Measurements from ENCODE around the gene ATG9A.
"Not testable (repeated sequence)": the region's sequence is repeated elsewhere in the genome, so short reads cannot be mapped to it uniquely, and the experiment has no call there.

Gene ATG9A

DNA sequence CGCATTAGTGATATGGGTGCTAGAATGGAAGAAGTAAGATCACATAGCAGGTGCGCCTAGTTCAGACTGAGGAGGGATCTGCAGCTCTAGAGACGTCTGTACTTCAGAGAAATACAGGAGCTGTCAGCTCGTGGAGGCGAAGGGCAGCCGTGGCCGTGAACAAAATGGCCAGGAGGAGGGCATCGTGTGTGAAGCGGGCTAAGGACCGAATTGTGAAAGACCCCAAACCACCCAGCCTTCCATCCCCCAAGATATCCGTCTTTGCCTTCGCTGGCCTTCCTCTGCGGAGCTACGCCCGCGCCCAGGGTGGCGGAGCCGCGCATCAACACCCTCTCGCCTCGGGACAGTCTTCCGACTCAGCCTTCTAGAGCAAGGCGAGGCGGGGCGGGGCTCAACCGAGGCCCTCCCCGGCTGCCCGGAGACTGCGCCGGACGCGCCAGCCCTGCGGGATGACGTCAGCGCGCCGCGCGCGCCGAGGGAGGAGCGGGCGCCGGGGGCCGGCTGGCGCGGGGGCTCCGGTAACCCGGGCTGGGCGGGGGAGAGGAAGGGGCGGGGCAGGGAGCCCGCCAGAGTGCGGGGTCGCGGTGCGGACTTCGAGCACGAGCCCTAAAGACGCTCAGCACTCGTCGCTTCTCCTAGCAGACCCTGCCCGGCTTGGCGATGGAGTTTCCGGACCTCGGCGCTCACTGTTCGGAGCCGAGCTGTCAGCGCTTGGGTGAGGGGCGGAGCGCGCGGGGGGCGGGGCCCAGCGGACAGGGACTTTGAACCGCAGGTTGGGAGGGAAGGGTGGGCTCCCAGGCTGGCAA lies 22.9 kb downstream of the ATG9A start, which contains the start of gene ZFAND2B:
ZFAND2B (plus strand) TSS at position 455 of the 806 bp plus-strand sequence; CDS start at position 661, 206 bp downstream.
- DNase-seq (ENCODE audit: low read depth): peak; percentile 85

DNA sequence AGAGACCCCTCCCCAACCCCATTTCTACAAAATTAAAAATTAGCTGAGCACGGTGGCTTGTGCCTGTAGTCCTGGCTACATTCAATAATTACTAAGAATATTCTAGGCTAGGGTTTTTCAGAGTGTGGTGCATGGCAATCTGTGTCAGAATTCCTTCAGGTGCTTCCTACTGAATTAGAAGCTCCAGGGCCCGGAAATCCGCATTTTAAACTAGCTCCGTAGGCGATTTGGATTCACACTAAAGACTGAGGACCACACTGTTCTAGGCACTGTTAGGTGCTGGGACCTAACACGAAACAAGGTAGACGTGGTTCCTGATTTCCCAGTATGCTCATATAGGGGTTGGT lies 23.5 kb downstream of the ATG9A start:
- no peak for DNase-seq (ENCODE audit: low read depth)

GRCh38 chr2:219205165-219205538 lies 24.3 kb downstream of the ATG9A start:
- DNase-seq (ENCODE audit: low read depth): no peak

DNA sequence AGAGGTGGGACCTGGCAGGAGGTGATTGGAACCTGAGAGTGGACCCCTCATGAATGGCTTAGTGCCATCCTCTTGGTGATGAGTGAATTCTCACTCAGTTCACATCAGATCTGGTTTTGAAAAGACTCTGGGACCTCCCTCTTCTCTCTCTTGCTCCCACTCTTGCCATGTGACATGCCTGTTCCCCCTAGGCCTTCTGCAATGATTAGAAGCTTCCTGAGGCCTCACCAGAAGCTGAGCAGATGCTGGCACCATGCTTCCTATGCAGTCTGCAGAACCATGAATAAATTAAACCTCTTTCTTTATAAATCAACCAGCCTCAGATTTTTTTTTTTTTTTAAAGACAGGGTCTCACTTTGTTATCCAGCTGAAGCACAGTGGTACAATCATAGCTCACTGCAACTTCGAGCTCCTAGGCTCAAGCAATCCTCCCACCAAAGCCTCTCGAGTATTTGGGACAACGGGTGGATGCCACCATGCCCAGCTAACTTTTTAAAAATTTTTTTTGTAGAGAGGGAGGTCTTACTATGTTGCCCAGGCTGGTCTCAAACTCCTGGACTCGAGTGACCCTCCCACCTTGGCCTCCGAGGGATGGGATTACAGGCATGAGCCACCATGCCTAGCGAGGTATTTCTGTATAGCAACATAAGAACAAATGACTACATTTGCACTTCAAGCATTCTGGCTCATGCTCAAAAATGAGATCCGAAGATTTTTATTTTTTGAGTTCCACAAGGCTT lies 24.8 kb downstream of the ATG9A start:
- DNase-seq (ENCODE audit: low read depth): no peak

GRCh38 chr2:219201331-219201730 lies 28.1 kb downstream of the ATG9A start:
- not testable (repeated sequence) for DNase-seq (ENCODE audit: low read depth)

DNA sequence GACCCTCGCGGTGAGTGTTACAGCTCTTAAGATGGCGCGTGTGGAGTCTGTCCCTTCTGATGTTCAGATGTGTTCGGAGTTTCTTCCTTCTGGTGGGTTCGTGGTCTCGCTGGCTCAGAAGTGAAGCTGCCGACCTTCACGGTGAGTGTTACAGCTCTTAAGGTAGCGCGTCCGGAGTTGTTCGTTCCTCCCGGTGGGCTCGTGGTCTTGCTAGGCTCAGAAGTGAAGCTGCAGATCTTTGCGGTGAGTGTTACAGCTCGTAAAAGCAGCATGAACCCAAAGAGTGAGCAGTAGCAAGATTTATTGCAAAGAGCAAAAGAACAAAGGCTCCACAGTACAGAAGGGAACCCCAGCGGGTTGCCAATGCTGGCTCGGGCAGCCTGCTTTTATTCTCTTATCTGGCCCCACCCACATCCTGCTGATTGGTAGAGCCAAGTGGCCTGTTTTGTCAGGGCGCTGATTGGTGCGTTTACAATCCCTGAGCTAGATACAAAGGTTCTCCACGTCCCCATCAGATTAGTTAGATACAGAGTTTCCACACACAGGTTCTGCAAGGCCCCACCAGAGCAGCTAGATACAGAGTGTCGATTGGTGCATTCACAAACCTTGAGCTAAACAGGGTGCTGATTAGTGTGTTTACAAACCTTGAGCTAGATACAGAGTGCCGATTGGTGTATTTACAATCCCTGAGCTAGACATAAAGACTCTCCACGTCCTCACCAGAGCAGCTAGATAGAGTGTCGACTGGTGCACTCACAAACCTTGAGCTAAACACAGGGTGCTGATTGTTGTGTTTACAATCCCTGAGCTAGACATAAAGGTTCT lies 28.7 kb downstream of the ATG9A start:
- DNase-seq (ENCODE audit: low read depth): not testable (repeated sequence)

DNA sequence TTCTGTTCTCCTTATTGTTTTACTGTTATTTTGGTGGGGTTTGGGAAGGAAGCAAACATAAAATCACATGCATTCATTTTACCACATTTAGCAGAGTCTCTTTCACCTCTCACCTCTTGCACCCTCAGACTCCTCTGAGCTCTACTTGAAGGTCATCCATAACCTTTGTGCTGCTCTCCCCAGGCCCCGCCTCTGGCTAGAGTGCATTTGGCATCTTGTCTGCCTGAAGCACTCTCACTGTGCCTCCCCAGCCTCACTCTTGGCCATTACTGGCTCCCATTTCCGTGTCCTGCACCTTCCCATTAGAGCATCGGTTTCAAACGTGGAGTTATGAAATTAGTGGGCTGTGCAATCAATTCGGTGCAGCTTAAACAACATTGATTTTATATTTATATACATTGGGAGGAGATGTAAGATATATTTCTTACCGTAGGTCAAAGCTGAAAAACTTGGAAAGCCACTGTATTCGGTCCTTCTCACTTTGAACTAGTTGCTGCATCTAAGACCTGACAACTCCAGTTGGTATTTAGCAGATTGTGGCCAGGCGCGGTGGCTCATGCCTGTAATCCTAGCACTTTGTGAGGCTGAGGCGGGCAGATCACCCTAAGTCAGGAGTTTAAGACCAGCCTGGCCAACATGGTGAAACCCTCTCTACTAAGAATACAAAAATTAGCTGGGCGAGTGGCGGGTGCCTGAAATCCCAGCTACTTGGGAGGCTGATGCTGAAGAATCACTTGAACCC lies 29.8 kb downstream of the ATG9A start:
- DNase-seq (ENCODE audit: low read depth): no peak

GRCh38 chr2:219198974-219199373 lies 30.5 kb downstream of the ATG9A start:
- DNase-seq (ENCODE audit: low read depth): no peak

- DNase-seq (ENCODE audit: low read depth): no peak
These were observed 32.0 kb downstream of the ATG9A start for GRCh38 chr2:219197388-219197787.

DNA sequence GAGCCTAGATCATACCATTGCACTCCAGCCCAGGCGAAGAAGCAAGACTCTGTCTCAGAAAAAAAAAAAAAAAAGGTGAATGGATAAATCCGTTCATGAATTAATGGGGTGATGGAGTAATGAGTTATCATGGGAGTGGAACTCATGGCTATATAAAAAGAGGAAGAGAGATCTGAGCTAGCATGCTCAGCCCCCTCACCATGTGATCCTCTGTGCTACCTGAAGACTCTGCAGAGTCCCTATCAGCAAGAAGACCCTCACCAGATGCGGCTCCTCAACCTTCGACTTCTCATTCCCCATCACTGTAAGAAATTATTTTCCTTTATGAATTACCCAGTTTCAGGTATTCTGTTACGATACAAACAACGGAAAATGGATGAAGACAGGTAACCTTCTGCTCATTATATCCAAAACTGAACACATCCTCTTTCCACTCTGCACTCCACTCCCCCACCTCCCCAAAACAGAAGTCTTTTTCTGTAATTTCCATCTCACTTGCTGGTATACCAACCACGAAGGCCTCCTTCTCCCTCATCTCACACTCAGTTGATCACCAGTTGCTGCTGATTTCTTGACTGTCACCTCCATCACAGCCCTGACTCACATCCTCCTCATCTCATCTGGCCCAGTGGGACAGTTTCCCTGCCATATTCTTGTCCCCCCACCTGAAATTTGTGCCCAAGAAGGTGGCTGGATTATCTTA lies 42.5 kb downstream of the ATG9A start:
- DNase-seq (ENCODE audit: low read depth): no peak

GRCh38 chr2:219184121-219184520 lies 45.3 kb downstream of the ATG9A start:
- DNase-seq (ENCODE audit: low read depth): no peak

DNA sequence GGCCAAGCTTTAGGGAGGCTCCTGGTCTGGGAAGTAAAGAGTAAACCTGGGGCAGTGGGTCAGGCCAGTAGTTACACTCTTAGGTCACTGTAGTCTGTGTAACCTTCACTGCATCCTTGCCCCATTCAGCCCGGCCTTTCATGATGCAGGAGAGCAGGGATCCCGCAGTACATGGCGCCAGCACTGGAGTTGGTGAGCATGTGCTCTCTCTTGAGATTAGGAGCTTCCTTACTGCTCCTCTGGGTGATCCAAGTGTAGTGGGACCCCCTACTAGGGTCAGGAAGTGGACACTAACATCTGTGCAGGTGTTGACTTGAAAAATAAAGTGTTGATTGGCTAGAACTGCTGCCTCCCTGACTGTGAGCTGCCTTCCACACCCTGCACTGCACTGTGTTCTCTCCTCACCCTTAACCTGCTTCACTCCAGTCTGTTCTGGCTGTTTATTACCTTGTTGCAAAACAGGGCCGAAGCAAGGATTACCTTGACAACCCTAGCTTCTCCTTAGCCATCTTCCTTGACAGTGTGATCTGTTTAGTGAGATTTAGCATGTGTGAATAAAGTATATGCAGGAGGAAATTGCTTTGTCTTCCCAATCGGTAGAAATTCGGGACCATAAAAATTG lies 46.2 kb downstream of the ATG9A start:
- no peak for DNase-seq (ENCODE audit: low read depth)

- no peak for DNase-seq (ENCODE audit: low read depth)
These were observed 46.9 kb downstream of the ATG9A start for GRCh38 chr2:219182331-219183150.

DNA sequence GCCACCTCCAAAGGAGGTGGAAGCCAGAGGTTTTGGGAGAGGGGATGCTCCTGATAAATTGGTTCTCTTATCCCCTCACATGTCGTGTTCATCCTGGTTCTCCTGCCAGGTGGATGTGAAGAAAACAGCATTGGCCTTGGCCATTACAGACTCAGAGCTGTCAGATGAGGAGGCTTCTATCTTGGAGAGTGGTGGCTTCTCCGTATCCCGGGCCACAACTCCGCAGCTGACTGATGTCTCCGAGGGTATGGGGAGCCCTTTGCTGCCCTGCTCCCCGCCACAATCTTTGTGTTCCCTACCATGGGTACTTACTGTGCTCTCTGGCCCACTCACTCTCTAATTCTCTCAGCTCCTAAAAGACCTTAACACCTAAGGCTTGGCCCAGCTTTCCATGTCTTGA lies 47.9 kb downstream of the ATG9A start:
- DNase-seq (ENCODE audit: low read depth): no peak

- DNase-seq (ENCODE audit: low read depth): no peak
These were observed 48.5 kb downstream of the ATG9A start for GRCh38 chr2:219180961-219181360.

DNA sequence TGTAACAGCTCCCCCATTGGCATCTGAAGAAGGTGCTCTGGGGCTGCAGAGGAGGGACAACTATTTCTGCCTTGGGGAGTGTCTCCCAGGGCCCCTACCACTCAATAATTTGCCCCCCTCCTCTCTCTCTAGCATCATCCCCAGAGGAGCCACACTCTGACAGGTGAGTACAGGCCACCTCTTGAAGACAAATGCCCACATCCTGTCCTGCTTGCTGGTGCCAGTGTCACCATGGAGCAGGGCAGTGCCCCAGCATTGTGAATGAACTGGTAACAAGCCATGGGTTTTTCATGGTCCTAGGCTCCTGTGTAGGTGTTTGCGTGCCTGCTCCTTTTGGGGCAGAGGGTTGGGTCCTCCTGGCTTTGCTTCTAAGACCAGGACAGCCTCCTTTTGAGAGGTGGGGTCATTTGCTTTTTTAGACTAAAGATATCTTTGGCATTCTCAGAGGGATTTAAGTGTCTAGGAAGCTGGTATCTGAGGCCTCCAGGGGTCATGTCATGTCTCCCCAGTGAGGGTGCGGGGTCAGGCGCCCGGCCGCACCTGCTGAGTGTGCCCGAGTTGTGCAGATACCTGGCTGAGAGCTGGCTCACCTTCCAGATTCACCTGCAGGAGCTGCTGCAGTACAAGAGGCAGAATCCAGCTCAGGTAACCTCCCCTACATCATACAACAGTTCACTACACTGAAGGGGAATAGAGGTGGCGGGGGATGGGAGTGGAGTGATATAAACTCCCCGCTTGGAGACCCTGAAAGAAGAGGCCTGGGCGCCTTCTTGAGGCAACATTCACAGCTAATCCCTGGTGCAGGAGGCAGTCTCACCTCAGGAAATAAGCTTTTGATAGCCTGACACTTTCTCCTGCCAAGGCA lies 49.6 kb downstream of the ATG9A start:
- no peak for DNase-seq (ENCODE audit: low read depth)

- no peak for DNase-seq (ENCODE audit: low read depth)
These were observed 50.9 kb downstream of the ATG9A start for GRCh38 chr2:219178377-219179175.
